ENCODE measurements around the gene SLC35B2.

DNA sequence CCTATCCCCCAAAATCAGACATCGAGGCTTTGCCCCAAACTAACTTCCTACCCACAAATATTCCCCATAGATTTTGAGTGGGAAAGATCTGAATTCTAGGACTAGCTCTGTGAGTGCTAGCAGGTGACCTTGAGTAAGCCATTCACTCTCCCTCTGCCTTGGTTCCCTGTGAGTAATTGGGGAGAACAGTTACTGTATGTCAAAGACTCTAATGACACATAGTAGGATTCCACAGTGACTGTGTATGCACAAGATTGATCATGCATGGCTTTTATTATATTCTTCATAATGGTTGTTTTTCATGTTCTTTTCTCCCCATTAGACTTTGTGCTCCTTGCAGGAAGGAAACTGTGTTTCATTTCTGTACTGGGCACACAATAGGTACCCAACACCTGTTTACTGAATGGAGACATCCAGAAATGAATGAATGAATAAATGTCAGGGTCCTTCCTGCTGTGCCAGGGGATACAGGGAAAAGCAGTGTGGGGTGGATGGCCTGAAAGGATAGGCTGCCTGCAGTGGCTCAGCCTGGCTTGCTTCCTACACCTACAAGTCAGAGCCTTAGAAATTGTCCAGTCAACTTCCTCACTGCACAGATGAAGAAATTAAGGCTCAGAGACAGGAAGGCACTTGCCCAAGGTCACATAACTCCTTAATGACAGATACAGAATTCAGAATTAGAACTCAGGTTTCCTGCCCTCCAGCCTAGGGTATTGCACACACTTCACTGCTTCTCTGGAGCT lies 12.0 kb upstream of the SLC35B2 start:
- TF ChIP-seq POLR2AphosphoS5 (IDR thresholded peaks at IDR 0.05) (no peak), CTCF (IDR thresholded peaks at IDR 0.05) (no peak)

Measured in breast epithelium (tissue), 3 donors.